ENCODE data around the gene MTHFD2L. TPM values are rescaled to one million over a fixed set of nuclear protein-coding genes. Genes with fewer than 3 reads are reported as not detected.

MTHFD2L gene
- total and polyA plus RNA-seq, 2 donors (not counting 3 experiments of a cell fraction or from before 2014, with no cell fraction given): 6.9 to 15.2 TPM

DNA sequence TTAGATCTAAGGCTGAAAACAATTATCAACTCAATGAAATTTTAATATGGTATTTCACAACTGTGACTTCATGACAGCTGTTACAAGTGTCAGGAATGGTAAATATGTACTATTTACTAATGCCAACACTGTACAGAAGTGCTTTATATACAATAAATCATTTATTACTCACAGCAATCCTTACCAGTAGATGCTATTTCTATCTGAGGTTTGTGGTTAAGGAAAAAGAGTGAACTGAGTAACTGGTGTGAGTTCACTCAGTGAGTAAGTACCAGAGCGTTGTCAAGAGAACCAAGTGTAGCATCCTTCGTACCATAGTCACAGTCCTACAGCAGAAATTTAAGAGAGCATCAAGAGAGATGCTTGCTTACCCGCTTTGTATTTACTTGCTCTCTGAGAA lies 23.3 kb downstream of the MTHFD2L start:
- ChIA-PET CTCF (interaction anchor here (1.4 to 2.1 kb wide), 2 partner anchors 8 to 47 kb away, joined by 4 to 11 read pairs; no protein-coding TSS in a partner anchor), POLR2A (no interaction called here)
- intact Hi-C loops (cut with micrococcal nuclease) (no loop called here), dilution Hi-C loops (cut with MboI; ENCODE audit: extremely low pct_ligation_motif_present, low sequenced_read_pairs) (no loop called here)
- no peak overlapping the region for H3K4me3 ChIP-seq (replicated peaks in 1 of 3; ENCODE audit: insufficient read depth in 1 of 3, low read depth in 1 of 3, low read length in 3 of 3)
- H3K79me2 ChIP-seq (ENCODE audit: control insufficient read depth, insufficient read depth, low read length): no peaks in the 10 kb centered on the region
- TF ChIP-seq POLR2A (IDR thresholded peaks at IDR 0.05; ENCODE audit: low read depth, low read length) (no peak), POLR2AphosphoS5 (IDR thresholded peaks at IDR 0.05; ENCODE audit: insufficient read depth, low read depth, low read length) (no peak), MYC (IDR thresholded peaks at IDR 0.05; ENCODE audit: low read depth, low read length) (no peak), FOS (IDR thresholded peaks at IDR 0.05; ENCODE audit: borderline replicate concordance, insufficient read depth, low read length) (no peak), EZH2 (IDR thresholded peaks at IDR 0.05; ENCODE audit: borderline replicate concordance, low read depth, low read length, severe bottlenecking) (no peak), GATA2 (IDR thresholded peaks at IDR 0.05; ENCODE audit: insufficient read depth, insufficient read length, low read depth, low read length) (no peak), JUN (IDR thresholded peaks at IDR 0.05; ENCODE audit: borderline replicate concordance, insufficient read depth, insufficient read length, low read depth) (no peak)
- TF ChIP-seq, protein P1, sequence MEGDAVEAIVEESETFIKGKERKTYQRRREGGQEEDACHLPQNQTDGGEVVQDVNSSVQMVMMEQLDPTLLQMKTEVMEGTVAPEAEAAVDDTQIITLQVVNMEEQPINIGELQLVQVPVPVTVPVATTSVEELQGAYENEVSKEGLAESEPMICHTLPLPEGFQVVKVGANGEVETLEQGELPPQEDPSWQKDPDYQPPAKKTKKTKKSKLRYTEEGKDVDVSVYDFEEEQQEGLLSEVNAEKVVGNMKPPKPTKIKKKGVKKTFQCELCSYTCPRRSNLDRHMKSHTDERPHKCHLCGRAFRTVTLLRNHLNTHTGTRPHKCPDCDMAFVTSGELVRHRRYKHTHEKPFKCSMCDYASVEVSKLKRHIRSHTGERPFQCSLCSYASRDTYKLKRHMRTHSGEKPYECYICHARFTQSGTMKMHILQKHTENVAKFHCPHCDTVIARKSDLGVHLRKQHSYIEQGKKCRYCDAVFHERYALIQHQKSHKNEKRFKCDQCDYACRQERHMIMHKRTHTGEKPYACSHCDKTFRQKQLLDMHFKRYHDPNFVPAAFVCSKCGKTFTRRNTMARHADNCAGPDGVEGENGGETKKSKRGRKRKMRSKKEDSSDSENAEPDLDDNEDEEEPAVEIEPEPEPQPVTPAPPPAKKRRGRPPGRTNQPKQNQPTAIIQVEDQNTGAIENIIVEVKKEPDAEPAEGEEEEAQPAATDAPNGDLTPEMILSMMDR (IDR thresholded peaks at IDR 0.05; ENCODE audit: extremely low read depth in 1 of 2, insufficient read depth in 1 of 2, low read depth in 1 of 2, low read length in 2 of 2): no peak
- TF ChIP-seq, protein P2, sequence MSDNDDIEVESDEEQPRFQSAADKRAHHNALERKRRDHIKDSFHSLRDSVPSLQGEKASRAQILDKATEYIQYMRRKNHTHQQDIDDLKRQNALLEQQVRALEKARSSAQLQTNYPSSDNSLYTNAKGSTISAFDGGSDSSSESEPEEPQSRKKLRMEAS (IDR thresholded peaks at IDR 0.05; ENCODE audit: insufficient read depth, insufficient read length): no peak
- no peak overlapping the region for H3K9ac ChIP-seq (replicated peaks; ENCODE audit: extremely low read depth, insufficient read depth, low read length)
- H3K27ac ChIP-seq (ENCODE audit: insufficient read depth, low read depth, low read length): no peak overlapping the region
- H3K9me1 ChIP-seq (replicated peaks; ENCODE audit: control insufficient read depth, extremely low read depth, insufficient read depth, low read length): no peaks in the 10 kb centered on the region
- no peaks in the 10 kb centered on the region for H3K4me1 ChIP-seq (ENCODE audit: control insufficient read depth, extremely low read depth, insufficient read depth, low read length)
- no peak for DNase-seq (ENCODE audit: low read depth, low spot score)
- H4K20me1 ChIP-seq (replicated peaks; ENCODE audit: control insufficient read depth, extremely low read depth, insufficient read depth, low read length): no peaks in the 10 kb centered on the region
- H3K9me3 ChIP-seq (replicated peaks; ENCODE audit: control insufficient read depth, insufficient read depth, low read length): no peaks in the 10 kb centered on the region
- no TSS peak for BruUV-seq (replicated peaks)
- no peaks in the 10 kb centered on the region for H3K27me3 ChIP-seq (ENCODE audit: control insufficient read depth in 2 of 2, insufficient read depth in 2 of 2, low read length in 2 of 2)
- H2AFZ ChIP-seq (ENCODE audit: low read depth, low read length): no peak overlapping the region
- H3K4me2 ChIP-seq (ENCODE audit: insufficient read depth, low read length): no peak overlapping the region
- no peak for FAIRE-seq
- no peaks in the 10 kb centered on the region for H3K36me3 ChIP-seq (ENCODE audit: control insufficient read depth in 2 of 2, extremely low read depth in 1 of 2, insufficient read depth in 2 of 2, low read length in 2 of 2)
